ENCODE measurements around the gene MITF. TPM values are rescaled to one million over a fixed set of nuclear protein-coding genes. Genes with fewer than 3 reads are reported as not detected.
"Not testable (repeated sequence)": the region's sequence is repeated elsewhere in the genome, so short reads cannot be mapped to it uniquely, and the experiment has no call there.

The MITF gene
- total RNA-seq, 1 donor from 2014 or later = 12.8 TPM

- DNase-seq (ENCODE audit: low spot score) = no peak
These were observed 132.6 kb downstream of the MITF start for GRCh38 chr3:69871868-69872267.

- no peak for DNase-seq (ENCODE audit: low spot score)
These were observed 133.6 kb downstream of the MITF start for GRCh38 chr3:69872783-69873378.

- DNase-seq (ENCODE audit: low spot score) = no peak
These were observed 136.8 kb downstream of the MITF start for GRCh38 chr3:69876073-69876472.

GRCh38 chr3:69878254-69878653 lies 139.0 kb downstream of the MITF start:
- DNase-seq (ENCODE audit: low spot score) = no peak

DNA sequence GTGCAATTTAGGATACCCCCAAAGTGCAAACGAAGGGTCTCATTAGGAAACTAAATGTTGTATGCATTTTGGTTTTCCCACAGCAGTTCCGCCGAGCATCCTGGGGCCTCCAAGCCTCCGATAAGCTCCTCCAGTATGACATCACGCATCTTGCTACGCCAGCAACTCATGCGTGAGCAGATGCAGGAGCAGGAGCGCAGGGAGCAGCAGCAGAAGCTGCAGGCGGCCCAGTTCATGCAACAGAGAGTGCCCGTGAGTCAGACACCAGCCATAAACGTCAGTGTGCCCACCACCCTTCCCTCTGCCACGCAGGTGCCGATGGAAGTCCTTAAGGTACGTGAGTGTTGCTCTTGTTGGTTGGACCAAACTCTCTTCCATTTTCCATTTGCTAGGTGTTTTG lies 139.8 kb downstream of the MITF start:
- no peak for DNase-seq (ENCODE audit: low spot score)

DNA sequence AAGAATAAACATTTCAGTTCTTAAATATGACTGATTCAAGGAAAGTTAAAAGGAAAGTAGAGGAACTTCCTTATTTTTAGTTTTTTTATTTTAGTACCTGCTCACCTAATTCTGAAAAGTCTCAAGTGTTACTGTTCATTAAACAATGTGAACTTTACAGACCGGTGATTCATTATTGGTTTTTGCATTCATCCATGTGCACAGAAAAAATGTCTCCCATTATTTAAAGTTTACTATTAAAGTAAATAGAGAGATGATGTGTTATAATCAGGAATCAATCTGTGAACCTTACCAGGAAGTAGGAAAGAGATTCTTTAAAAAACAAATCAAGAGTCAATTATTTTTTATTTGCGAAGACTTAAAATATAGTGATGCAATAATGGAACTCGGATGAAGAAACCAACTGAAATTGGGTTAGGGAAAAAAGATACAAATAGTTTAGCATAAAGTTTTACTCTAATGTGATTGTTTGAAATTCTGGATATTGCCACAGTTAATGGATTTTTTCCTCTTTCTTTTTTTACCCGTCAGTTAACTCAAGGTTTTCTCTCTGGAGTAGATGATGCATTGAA lies 140.9 kb downstream of the MITF start:
- no peak for DNase-seq (ENCODE audit: low spot score)

- DNase-seq (ENCODE audit: low spot score) = no peak
These were observed 141.8 kb downstream of the MITF start for GRCh38 chr3:69881051-69881450.

GRCh38 chr3:69881756-69882428 lies 142.6 kb downstream of the MITF start:
- no peak for DNase-seq (ENCODE audit: low spot score)

GRCh38 chr3:69882560-69882959 lies 143.3 kb downstream of the MITF start:
- no peak for DNase-seq (ENCODE audit: low spot score)

- no peak for DNase-seq (ENCODE audit: low spot score)
These were observed 149.0 kb downstream of the MITF start for GRCh38 chr3:69888040-69888942.

DNA sequence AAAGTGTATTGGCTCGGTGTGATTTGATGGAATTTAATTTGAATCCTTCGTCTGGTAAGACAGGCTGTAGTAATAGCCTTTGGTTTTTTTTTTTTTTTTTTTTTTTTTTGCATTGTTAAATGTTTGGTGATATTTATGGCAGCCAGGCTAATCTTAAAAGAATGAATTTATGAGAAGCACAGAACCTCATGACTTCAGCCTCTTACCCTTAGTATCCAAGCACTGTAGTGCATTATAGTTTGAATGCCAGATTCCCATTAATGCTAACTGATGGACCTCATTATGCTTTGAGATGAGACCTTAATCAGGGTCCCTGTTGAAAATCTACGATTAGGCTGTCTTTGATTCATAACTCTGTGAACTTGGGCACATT lies 149.7 kb downstream of the MITF start:
- DNase-seq (ENCODE audit: low spot score) = no peak

- DNase-seq (ENCODE audit: low spot score) = no peak
These were observed 150.8 kb downstream of the MITF start for GRCh38 chr3:69890084-69890483.

- DNase-seq (ENCODE audit: low spot score) = no peak
These were observed 151.4 kb downstream of the MITF start for GRCh38 chr3:69890691-69891090.

GRCh38 chr3:69892706-69893105 lies 153.4 kb downstream of the MITF start:
- DNase-seq (ENCODE audit: low spot score) = no peak

DNA sequence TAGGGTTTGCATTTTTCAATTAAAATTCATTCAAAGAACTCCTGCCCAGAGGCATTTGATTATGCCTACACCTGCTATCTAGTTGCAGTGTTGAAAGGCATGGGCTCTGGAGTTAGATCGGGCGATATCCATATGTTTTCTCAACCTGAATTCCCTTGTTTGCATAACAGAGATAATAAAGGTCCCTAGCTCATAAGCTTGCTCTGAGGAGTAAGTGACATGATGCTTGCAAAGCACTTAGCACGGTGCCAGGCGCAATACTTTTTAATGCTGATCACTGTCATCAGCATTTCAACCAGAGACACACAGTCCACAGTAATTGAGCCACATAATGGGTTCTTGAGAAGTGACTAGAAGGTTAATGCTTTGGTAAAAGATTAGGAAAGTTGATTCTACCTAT lies 154.0 kb downstream of the MITF start:
- no peak for DNase-seq (ENCODE audit: low spot score)

GRCh38 chr3:69896095-69896494 lies 156.8 kb downstream of the MITF start:
- DNase-seq (ENCODE audit: low spot score) = peak; percentile 70

DNA sequence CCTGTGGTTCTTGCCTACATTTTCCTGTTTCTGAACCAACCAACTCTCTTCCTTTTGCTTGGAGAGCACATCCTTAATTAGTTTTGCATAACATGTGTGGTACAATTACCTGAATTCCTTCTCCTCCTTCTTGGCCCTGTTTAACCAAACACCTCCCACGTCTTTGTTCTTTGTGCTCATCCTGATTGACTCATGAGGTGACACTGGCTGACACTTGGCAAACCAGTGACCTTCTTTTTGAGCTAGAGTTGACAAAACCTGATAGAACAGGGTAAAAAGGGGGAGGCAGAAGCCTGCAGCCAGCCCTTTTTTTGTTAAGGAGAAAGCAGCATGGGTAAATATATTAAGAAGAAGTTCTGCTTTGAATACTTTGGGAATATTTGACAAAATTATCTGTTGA lies 161.1 kb downstream of the MITF start:
- DNase-seq (ENCODE audit: low spot score) = no peak

- DNase-seq (ENCODE audit: low spot score) = no peak
These were observed 162.5 kb downstream of the MITF start for GRCh38 chr3:69901802-69902201.

GRCh38 chr3:69902386-69902785 lies 163.1 kb downstream of the MITF start:
- DNase-seq (ENCODE audit: low spot score) = no peak

- no peak for DNase-seq (ENCODE audit: low spot score)
These were observed 167.2 kb downstream of the MITF start for GRCh38 chr3:69906351-69906966.

DNA sequence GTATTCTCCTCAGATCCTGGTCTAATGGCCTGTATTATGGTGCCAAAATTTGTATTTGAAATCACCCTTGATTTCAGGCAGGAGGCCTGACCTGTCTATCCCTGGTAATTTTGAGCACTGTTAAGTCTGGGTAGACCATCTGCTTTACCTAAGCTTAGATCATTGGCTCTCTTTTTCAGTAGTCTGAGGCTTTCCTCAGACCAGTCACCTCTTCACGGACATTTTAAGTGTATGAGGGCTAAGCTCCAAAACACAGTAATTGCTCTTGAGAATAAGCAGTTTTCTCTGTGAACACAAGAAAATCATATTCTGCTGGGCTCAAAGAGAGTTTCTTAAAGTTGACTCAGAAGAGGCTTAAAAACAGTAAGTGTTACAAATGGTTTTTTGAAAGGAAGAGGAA lies 168.3 kb downstream of the MITF start:
- no peak for DNase-seq (ENCODE audit: low spot score)

DNA sequence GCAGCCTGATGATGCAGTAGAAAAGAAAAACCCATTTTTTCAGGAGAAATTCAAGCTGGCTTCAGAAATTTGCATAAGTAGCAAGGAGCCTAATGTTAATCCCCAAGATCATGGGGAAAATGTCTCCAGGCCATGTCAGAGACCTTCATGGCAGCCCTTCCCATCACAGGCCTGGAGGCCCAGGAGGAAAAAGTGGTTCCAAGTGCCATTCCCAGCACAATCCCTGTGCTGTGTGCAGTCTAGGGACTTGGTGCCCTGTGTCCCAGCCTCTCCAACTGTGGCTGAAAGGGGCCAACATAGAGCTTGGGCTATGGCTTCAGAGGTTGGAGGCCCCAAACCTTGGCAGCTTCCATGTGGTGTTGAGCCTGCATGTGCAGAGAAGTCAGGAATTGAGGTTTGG lies 170.6 kb downstream of the MITF start:
- not testable (repeated sequence) for DNase-seq (ENCODE audit: low spot score)

Measured in umbilical cord (tissue), 2 donors.